Hepatic stellate cell (primary cell): ENCODE results near the gene ABCC9.

Source experiments
- DNase-seq: peaks from one replicate; pipeline ENCODE4 v3.0.0; 2011; ENCODE audit warnings: low spot score

The ABCC9 gene

GRCh38 chr12:21773806-21774205 is 167.4 kb downstream of the ABCC9 start:
- no peak for DNase-seq

GRCh38 chr12:21773263-21773741 is 167.9 kb downstream of the ABCC9 start:
- peak; percentile 19 for DNase-seq

DNA sequence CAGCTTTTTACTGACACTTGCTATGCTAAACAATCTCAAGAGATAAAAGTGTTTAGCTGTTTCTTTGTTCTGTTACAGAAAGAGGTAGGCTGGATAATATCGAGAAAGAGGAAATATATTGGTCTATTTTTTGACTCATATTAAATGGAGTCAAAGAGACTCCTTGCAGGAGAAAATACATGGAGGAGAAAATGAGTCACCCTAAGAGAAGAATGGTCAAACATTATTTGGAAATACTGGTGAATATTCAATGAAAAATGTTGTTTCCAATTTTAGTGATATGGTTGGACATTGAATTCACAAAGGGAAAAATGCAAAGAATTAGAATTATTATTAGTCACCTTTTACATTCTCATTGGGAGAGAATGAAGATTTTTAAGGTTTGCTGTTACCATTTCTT is 169.9 kb downstream of the ABCC9 start:
- peak; percentile 32 for DNase-seq

DNA sequence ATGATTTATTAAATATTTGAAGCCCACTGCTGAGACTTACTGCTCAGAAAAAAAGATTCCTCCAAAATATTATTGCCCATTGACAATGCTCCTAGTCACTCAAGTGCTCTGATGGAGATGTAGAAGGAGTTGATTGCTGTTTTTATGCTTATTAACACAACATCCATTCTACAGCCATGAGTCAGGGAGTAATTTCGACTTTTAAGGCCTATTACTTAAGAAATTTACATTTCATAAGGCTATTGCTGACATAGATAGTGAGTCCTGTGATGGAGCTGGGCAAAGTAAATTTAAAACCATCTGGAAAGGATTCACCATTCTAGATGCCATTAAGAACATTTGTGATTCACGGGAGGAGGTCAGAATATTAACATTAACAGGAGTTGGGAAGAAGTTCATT is 171.9 kb downstream of the ABCC9 start:
- no peak for DNase-seq

DNA sequence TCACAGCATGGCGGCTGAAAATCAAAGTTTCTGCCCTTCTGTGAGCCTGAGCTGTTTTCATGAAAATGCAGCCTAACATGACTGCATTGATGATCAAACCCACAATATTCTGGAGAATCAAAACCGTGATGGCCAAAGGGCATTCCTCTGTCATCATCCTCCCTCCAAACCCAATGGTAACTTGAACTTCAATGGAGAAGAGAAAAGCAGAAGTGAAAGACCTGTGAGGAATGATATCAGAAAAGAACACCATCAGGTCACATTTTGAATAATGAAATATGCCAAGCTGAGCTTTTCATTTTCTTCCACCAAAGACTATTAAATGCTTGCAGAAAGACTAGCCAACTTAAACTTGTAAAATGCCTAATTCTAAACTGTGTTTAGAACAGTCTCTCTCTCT is 174.8 kb downstream of the ABCC9 start:
- DNase-seq, result no peak

GRCh38 chr12:21764950-21765349 is 176.3 kb downstream of the ABCC9 start:
- no peak for DNase-seq

DNA sequence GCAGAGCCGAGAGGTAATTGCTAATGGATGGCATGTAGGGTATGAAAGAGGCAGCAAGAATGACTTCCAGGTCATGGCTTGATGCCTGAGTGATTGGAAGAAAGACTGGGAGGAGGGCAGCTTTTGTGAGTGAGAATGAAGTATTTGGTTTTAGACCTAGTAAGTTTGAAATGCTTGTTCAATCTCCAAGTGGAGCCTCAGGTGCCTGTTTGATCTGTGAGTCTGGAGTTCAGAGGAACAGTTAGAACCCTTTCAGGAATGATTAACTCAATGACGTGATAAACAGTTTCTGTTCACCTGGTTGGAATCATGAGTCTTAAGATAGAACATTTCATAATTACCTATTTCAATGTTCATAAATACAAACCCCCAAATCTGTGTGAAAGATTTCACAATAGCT is 177.2 kb downstream of the ABCC9 start:
- DNase-seq, result no peak

- DNase-seq, result no peak
Measured at GRCh38 chr12:21763531-21763930, 177.7 kb downstream of the ABCC9 start.

DNA sequence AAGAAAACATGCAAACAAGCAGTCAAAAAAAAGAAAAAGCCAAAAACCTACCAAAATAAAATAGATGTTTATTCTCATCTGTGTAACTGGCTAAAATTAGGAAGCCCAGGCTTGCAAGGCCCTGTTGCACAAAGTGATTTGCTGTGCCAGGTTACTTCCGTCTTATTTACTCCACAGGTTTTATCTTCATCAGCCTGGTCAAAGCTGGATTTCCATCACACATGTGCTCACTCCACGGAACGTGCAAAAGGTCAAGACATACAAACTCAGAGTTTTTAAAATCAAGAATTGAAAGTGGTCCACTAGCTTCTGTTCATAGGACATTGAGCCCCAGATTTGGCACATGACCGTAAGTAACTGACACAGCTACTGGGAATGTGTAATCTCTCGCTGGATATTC is 181.5 kb downstream of the ABCC9 start:
- no peak for DNase-seq

- no peak for DNase-seq
Measured at GRCh38 chr12:21757735-21758134, 183.5 kb downstream of the ABCC9 start.

- no peak for DNase-seq
Measured at GRCh38 chr12:21756699-21757098, 184.5 kb downstream of the ABCC9 start.

GRCh38 chr12:21751517-21751916 is 189.7 kb downstream of the ABCC9 start:
- peak; percentile 10 for DNase-seq
